ENCODE measurements around the gene ZRANB3. TPM values are rescaled to one million over a fixed set of nuclear protein-coding genes. Genes with fewer than 3 reads are reported as not detected.
"Not testable (repeated sequence)": the region's sequence is repeated elsewhere in the genome, so short reads cannot be mapped to it uniquely, and the experiment has no call there.

The ZRANB3 gene
- 4.5 TPM for total RNA-seq

- peak; percentile 92 for ATAC-seq
Observed at GRCh38 chr2:135530313-135531230, at the start of gene ZRANB3. Gene ZRANB3 (minus strand): TSS chr2:135531218.

- no peak for ATAC-seq
Observed at GRCh38 chr2:135573620-135574019, 42.6 kb upstream of the ZRANB3 start.

- no peak for ATAC-seq
Observed at GRCh38 chr2:135570884-135571283, 39.9 kb upstream of the ZRANB3 start.

- no peak for ATAC-seq
Observed at GRCh38 chr2:135563793-135564192, 32.8 kb upstream of the ZRANB3 start.

GRCh38 chr2:135561925-135562324 is 30.9 kb upstream of the ZRANB3 start:
- no peak for ATAC-seq

GRCh38 chr2:135557530-135557929 is 26.5 kb upstream of the ZRANB3 start:
- no peak for ATAC-seq

- no peak for ATAC-seq
Observed at GRCh38 chr2:135555311-135555710, 24.3 kb upstream of the ZRANB3 start.

GRCh38 chr2:135552887-135553286 is 21.9 kb upstream of the ZRANB3 start:
- no peak for ATAC-seq

GRCh38 chr2:135551356-135551755 is 20.3 kb upstream of the ZRANB3 start:
- ATAC-seq, result no peak

- ATAC-seq, result no peak
Observed at GRCh38 chr2:135547311-135547710, 16.3 kb upstream of the ZRANB3 start.

- no peak for ATAC-seq
Observed at GRCh38 chr2:135546436-135546835, 15.4 kb upstream of the ZRANB3 start.

GRCh38 chr2:135533545-135533944 is 2.5 kb upstream of the ZRANB3 start:
- ATAC-seq, result not testable (repeated sequence)

- ATAC-seq, result no peak
Observed at GRCh38 chr2:135532581-135532980, 1.6 kb upstream of the ZRANB3 start.

- peak; percentile 97 for ATAC-seq
Observed at GRCh38 chr2:135531231-135532197, 496 bp upstream of the ZRANB3 start, which contains the start of gene R3HDM1. Gene R3HDM1 (plus strand): TSS chr2:135531484. CDS start chr2:135604846, 73,362 bp downstream.

GRCh38 chr2:135528006-135528405 is 3.0 kb downstream of the ZRANB3 start:
- no peak for ATAC-seq

GRCh38 chr2:135525786-135526185 is 5.2 kb downstream of the ZRANB3 start:
- ATAC-seq, result no peak

GRCh38 chr2:135512099-135512498 is 18.9 kb downstream of the ZRANB3 start:
- no peak for ATAC-seq

GRCh38 chr2:135510577-135510976 is 20.4 kb downstream of the ZRANB3 start:
- no peak for ATAC-seq

GRCh38 chr2:135504811-135505210 is 26.2 kb downstream of the ZRANB3 start:
- no peak for ATAC-seq

GRCh38 chr2:135498588-135498987 is 32.4 kb downstream of the ZRANB3 start:
- ATAC-seq, result not testable (repeated sequence)

GRCh38 chr2:135494917-135495316 is 36.1 kb downstream of the ZRANB3 start:
- ATAC-seq, result no peak

GRCh38 chr2:135494503-135494902 is 36.5 kb downstream of the ZRANB3 start:
- no peak for ATAC-seq

- ATAC-seq, result no peak
Observed at GRCh38 chr2:135490376-135490775, 40.6 kb downstream of the ZRANB3 start.
